ENCODE data around the gene POLR1C. TPM values are rescaled to one million over a fixed set of nuclear protein-coding genes. Genes with fewer than 3 reads are reported as not detected.

POLR1C gene
- total and polyA plus RNA-seq, 2 experiments from 2014 or later: 24.9 to 38.1 TPM

DNA sequence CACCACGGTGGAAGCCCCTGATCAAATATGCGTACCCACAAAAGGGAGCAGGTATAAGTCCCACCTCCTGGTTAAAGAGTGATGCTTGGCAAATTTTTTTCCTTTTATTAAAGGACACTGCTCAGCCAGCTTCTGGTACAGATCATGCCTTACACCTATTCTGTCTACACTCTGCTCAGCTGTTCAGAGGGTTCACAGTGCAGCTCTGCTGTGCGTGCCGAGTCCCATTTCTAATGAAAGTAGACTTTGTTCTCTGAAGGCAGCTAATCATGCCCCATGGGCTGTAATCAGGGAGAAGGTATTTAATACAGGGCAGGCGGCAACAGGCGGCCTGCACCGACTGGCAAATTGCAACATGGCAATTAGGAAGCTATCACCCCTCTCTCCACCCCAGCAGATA, 23.1 kb upstream of the POLR1C start:
- Histone ChIP-seq H3K9me2 (ENCODE audit: insufficient read depth) (no peaks in the 10 kb centered on the region), H3K9me3 (ENCODE audit: low read depth) (no peaks in the 10 kb centered on the region), H2AFZ (no peak overlapping the region), H3K36me3 (ENCODE audit: low read depth) (peaks cover 8% of the 10 kb centered on the region; the same call in 1 of the 2 replicates), H3K4me1 (ENCODE audit: insufficient read depth) (peaks cover 66% of the 10 kb centered on the region), H3F3A (ENCODE audit: insufficient read depth) (peaks cover 19% of the 10 kb centered on the region), H3K9ac (no peak overlapping the region), H4K20me1 (ENCODE audit: insufficient read depth) (no peaks in the 10 kb centered on the region), H3K4me3 (no peak overlapping the region), H3K4me2 (ENCODE audit: unreplicated experiment) (no peak overlapping the region), H3K27ac (no peak overlapping the region), H3K79me2 (ENCODE audit: insufficient read depth) (peaks cover 38% of the 10 kb centered on the region), H3K27me3 (replicated peaks; ENCODE audit: insufficient read depth) (no peaks in the 10 kb centered on the region)
- no peak for DNase-seq
- WGBS, 2 experiments (ENCODE audit: low coverage in 1 of 2, low lambda C conversion rate in 2 of 2, missing lambda C conversion rate in 2 of 2): 98 to 100% methylated on average over 7 of the region's 7 CpGs
- in situ Hi-C loops (cut with MboI): no loop called here
- no peak for TF ChIP-seq EZH2phosphoT487 (IDR thresholded peaks at IDR 0.05; ENCODE audit: insufficient read depth, low read depth)
- no peak for TF ChIP-seq EZH2 (IDR thresholded peaks at IDR 0.05; ENCODE audit: insufficient read depth, poor library complexity, severe bottlenecking)

- Histone ChIP-seq H3K27me3 (replicated peaks; ENCODE audit: insufficient read depth) (no peaks in the 10 kb centered on the region), H3K79me2 (ENCODE audit: insufficient read depth) (peaks cover 38% of the 10 kb centered on the region), H3K4me3 (no peak overlapping the region), H4K20me1 (ENCODE audit: insufficient read depth) (no peaks in the 10 kb centered on the region), H3K27ac (no peak overlapping the region), H3K4me2 (ENCODE audit: unreplicated experiment) (no peak overlapping the region), H3K4me1 (ENCODE audit: insufficient read depth) (peaks cover 61% of the 10 kb centered on the region), H3K36me3 (ENCODE audit: low read depth) (peaks cover 8% of the 10 kb centered on the region; the same call in 1 of the 2 replicates), H3K9me3 (ENCODE audit: low read depth) (no peaks in the 10 kb centered on the region), H3K9me2 (ENCODE audit: insufficient read depth) (no peaks in the 10 kb centered on the region), H2AFZ (no peak overlapping the region), H3F3A (ENCODE audit: insufficient read depth) (peaks cover 19% of the 10 kb centered on the region), H3K9ac (no peak overlapping the region)
- no peak for DNase-seq
- WGBS, 2 experiments (ENCODE audit: low coverage in 1 of 2, low lambda C conversion rate in 2 of 2, missing lambda C conversion rate in 2 of 2): 94 to 98% methylated on average over 5 to 6 of the region's 6 CpGs
- TF ChIP-seq EZH2 (IDR thresholded peaks at IDR 0.05; ENCODE audit: insufficient read depth, poor library complexity, severe bottlenecking): no peak
- no peak for TF ChIP-seq EZH2phosphoT487 (IDR thresholded peaks at IDR 0.05; ENCODE audit: insufficient read depth, low read depth)
- in situ Hi-C loops (cut with MboI): no loop called here
Measured at GRCh38 chr6:43494321-43494720, 22.6 kb upstream of the POLR1C start.

GRCh38 chr6:43494766-43495165, 22.1 kb upstream of the POLR1C start:
- Histone ChIP-seq H3K4me2 (ENCODE audit: unreplicated experiment) (no peak overlapping the region), H3F3A (ENCODE audit: insufficient read depth) (peaks cover 19% of the 10 kb centered on the region), H3K9me3 (ENCODE audit: low read depth) (no peaks in the 10 kb centered on the region), H3K9me2 (ENCODE audit: insufficient read depth) (no peaks in the 10 kb centered on the region), H3K4me3 (no peak overlapping the region), H3K9ac (no peak overlapping the region), H3K36me3 (ENCODE audit: low read depth) (peaks cover 12% of the 10 kb centered on the region), H3K27me3 (replicated peaks; ENCODE audit: insufficient read depth) (no peaks in the 10 kb centered on the region), H4K20me1 (ENCODE audit: insufficient read depth) (no peaks in the 10 kb centered on the region), H3K27ac (no peak overlapping the region), H2AFZ (no peak overlapping the region), H3K79me2 (ENCODE audit: insufficient read depth) (peaks cover 38% of the 10 kb centered on the region), H3K4me1 (ENCODE audit: insufficient read depth) (peaks cover 59% of the 10 kb centered on the region)
- TF ChIP-seq EZH2 (IDR thresholded peaks at IDR 0.05; ENCODE audit: insufficient read depth, poor library complexity, severe bottlenecking): no peak
- DNase-seq: no peak
- in situ Hi-C loops (cut with MboI): no loop called here
- 69 to 71% methylated on average over 4 of the region's 4 CpGs for WGBS, 2 experiments (ENCODE audit: low coverage in 1 of 2, low lambda C conversion rate in 2 of 2, missing lambda C conversion rate in 2 of 2)

- H3K27ac ChIP-seq: no peak overlapping the region
- no peak overlapping the region for H3K4me3 ChIP-seq
Measured at GRCh38 chr6:43495409-43495941, 21.4 kb upstream of the POLR1C start.

More at GRCh38 chr6:43495409-43495941, 21.4 kb upstream of the POLR1C start:
- in situ Hi-C loops (cut with MboI): no loop called here
- Histone ChIP-seq H4K20me1 (ENCODE audit: insufficient read depth) (no peaks in the 10 kb centered on the region), H3K9me3 (ENCODE audit: low read depth) (no peaks in the 10 kb centered on the region), H2AFZ (no peak overlapping the region), H3K36me3 (ENCODE audit: low read depth) (peaks cover 18% of the 10 kb centered on the region), H3F3A (ENCODE audit: insufficient read depth) (peaks cover 19% of the 10 kb centered on the region), H3K4me1 (ENCODE audit: insufficient read depth) (peaks cover 59% of the 10 kb centered on the region), H3K9ac (no peak overlapping the region), H3K79me2 (ENCODE audit: insufficient read depth) (peaks cover 38% of the 10 kb centered on the region), H3K9me2 (ENCODE audit: insufficient read depth) (no peaks in the 10 kb centered on the region), H3K4me2 (ENCODE audit: unreplicated experiment) (no peak overlapping the region), H3K27me3 (replicated peaks; ENCODE audit: insufficient read depth) (no peaks in the 10 kb centered on the region)
- TF ChIP-seq EZH2phosphoT487 (IDR thresholded peaks at IDR 0.05; ENCODE audit: insufficient read depth, low read depth) (no peak), EZH2 (IDR thresholded peaks at IDR 0.05; ENCODE audit: insufficient read depth, poor library complexity, severe bottlenecking) (no peak)
- peak; percentile 46 for DNase-seq
- 96 to 97% methylated on average over 4 of the region's 4 CpGs for WGBS, 2 experiments (ENCODE audit: low coverage in 1 of 2, low lambda C conversion rate in 2 of 2, missing lambda C conversion rate in 2 of 2)
